ENCODE data around the gene DRG1.

DRG1 gene

GRCh38 chr22:31442768-31443489 is 43.5 kb downstream of the DRG1 start:
- ATAC-seq = peak; percentile 24; the same call in 2 of the 3 replicates
- TF ChIP-seq RARB (CRISPR knock-in tag; IDR thresholded peaks at IDR 0.05) = no peak
- no peak for TF ChIP-seq GLIS3 (CRISPR knock-in tag; IDR thresholded peaks at IDR 0.05)
- no peak for TF ChIP-seq SNAI2 (CRISPR knock-in tag; IDR thresholded peaks at IDR 0.05)
- no peak for TF ChIP-seq PPARA (CRISPR knock-in tag; IDR thresholded peaks at IDR 0.05; ENCODE audit: borderline replicate concordance)
- TF ChIP-seq POU6F1 (CRISPR knock-in tag; IDR thresholded peaks at IDR 0.05; ENCODE audit: borderline replicate concordance, low read depth) = no peak
- no peak for TF ChIP-seq ISL1 (CRISPR knock-in tag; IDR thresholded peaks at IDR 0.05)
- no peak for TF ChIP-seq TOX (CRISPR knock-in tag; IDR thresholded peaks at IDR 0.05; ENCODE audit: borderline replicate concordance)
- no peak for TF ChIP-seq TCF4 (CRISPR knock-in tag; IDR thresholded peaks at IDR 0.05; ENCODE audit: borderline replicate concordance)
- TF ChIP-seq, protein P1, sequence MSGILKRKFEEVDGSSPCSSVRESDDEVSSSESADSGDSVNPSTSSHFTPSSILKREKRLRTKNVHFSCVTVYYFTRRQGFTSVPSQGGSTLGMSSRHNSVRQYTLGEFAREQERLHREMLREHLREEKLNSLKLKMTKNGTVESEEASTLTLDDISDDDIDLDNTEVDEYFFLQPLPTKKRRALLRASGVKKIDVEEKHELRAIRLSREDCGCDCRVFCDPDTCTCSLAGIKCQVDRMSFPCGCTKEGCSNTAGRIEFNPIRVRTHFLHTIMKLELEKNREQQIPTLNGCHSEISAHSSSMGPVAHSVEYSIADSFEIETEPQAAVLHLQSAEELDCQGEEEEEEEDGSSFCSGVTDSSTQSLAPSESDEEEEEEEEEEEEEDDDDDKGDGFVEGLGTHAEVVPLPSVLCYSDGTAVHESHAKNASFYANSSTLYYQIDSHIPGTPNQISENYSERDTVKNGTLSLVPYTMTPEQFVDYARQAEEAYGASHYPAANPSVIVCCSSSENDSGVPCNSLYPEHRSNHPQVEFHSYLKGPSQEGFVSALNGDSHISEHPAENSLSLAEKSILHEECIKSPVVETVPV (CRISPR knock-in tag; IDR thresholded peaks at IDR 0.05) = no peak
- no peak for TF ChIP-seq CREB5 (CRISPR knock-in tag; IDR thresholded peaks at IDR 0.05; ENCODE audit: low read depth)
- TF ChIP-seq ESRRG (CRISPR knock-in tag; IDR thresholded peaks at IDR 0.05) = no peak
- no peak for TF ChIP-seq BACH2 (CRISPR knock-in tag; IDR thresholded peaks at IDR 0.05; ENCODE audit: borderline replicate concordance)

DNA sequence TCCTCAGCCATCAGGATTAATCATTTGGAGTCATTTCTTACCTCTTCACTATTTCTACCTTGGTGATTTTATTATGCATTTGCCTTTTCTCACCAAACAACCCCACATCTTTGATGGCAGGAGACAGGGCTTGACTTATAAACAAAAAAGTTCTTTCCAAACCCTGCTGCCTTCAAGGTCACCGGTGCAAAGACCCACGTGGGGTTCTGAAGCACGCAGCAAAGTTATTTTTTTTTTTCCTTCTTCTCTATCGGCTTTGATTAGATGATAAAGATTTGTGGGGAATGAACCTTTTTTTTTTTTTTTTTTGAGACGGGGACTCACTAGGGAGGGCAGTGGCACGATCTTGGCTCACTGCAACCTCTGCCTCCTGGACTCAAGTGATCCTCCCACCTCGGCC is 44.1 kb downstream of the DRG1 start:
- ATAC-seq = no peak
- TF ChIP-seq POU6F1 (CRISPR knock-in tag; IDR thresholded peaks at IDR 0.05; ENCODE audit: borderline replicate concordance, low read depth) (no peak), PPARA (CRISPR knock-in tag; IDR thresholded peaks at IDR 0.05; ENCODE audit: borderline replicate concordance) (no peak), ZC3H10 (CRISPR knock-in tag; IDR thresholded peaks at IDR 0.05) (no peak), TOX (CRISPR knock-in tag; IDR thresholded peaks at IDR 0.05; ENCODE audit: borderline replicate concordance) (no peak), BACH2 (CRISPR knock-in tag; IDR thresholded peaks at IDR 0.05; ENCODE audit: borderline replicate concordance) (no peak), ZNF8 (CRISPR knock-in tag; IDR thresholded peaks at IDR 0.05) (no peak), ZFP30 (CRISPR knock-in tag; IDR thresholded peaks at IDR 0.05) (no peak), SNAI2 (CRISPR knock-in tag; IDR thresholded peaks at IDR 0.05) (no peak), OSR1 (CRISPR knock-in tag; IDR thresholded peaks at IDR 0.05) (no peak), ESRRG (CRISPR knock-in tag; IDR thresholded peaks at IDR 0.05) (no peak), ISL1 (CRISPR knock-in tag; IDR thresholded peaks at IDR 0.05) (no peak)
- TF ChIP-seq, protein P1 (CRISPR knock-in tag; IDR thresholded peaks at IDR 0.05) = no peak
- TF ChIP-seq, protein P2, sequence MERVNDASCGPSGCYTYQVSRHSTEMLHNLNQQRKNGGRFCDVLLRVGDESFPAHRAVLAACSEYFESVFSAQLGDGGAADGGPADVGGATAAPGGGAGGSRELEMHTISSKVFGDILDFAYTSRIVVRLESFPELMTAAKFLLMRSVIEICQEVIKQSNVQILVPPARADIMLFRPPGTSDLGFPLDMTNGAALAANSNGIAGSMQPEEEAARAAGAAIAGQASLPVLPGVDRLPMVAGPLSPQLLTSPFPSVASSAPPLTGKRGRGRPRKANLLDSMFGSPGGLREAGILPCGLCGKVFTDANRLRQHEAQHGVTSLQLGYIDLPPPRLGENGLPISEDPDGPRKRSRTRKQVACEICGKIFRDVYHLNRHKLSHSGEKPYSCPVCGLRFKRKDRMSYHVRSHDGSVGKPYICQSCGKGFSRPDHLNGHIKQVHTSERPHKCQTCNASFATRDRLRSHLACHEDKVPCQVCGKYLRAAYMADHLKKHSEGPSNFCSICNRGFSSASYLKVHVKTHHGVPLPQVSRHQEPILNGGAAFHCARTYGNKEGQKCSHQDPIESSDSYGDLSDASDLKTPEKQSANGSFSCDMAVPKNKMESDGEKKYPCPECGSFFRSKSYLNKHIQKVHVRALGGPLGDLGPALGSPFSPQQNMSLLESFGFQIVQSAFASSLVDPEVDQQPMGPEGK (CRISPR knock-in tag; IDR thresholded peaks at IDR 0.05; ENCODE audit: borderline replicate concordance) = no peak
- TF ChIP-seq, protein P3, sequence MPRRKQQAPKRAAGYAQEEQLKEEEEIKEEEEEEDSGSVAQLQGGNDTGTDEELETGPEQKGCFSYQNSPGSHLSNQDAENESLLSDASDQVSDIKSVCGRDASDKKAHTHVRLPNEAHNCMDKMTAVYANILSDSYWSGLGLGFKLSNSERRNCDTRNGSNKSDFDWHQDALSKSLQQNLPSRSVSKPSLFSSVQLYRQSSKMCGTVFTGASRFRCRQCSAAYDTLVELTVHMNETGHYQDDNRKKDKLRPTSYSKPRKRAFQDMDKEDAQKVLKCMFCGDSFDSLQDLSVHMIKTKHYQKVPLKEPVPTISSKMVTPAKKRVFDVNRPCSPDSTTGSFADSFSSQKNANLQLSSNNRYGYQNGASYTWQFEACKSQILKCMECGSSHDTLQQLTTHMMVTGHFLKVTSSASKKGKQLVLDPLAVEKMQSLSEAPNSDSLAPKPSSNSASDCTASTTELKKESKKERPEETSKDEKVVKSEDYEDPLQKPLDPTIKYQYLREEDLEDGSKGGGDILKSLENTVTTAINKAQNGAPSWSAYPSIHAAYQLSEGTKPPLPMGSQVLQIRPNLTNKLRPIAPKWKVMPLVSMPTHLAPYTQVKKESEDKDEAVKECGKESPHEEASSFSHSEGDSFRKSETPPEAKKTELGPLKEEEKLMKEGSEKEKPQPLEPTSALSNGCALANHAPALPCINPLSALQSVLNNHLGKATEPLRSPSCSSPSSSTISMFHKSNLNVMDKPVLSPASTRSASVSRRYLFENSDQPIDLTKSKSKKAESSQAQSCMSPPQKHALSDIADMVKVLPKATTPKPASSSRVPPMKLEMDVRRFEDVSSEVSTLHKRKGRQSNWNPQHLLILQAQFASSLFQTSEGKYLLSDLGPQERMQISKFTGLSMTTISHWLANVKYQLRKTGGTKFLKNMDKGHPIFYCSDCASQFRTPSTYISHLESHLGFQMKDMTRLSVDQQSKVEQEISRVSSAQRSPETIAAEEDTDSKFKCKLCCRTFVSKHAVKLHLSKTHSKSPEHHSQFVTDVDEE (CRISPR knock-in tag; IDR thresholded peaks at IDR 0.05) = no peak
